HepG2 (cell line): Measurements from ENCODE around the gene ARAP1. TPM values are rescaled to one million over a fixed set of nuclear protein-coding genes. Genes with fewer than 3 reads are reported as not detected.

Source experiments
- ATAC-seq: fragments of 200-7000 bp; cut with Tn5 transposase; 3 replicates; pipeline ENCODE4 v1.9.1; 2020; ENCODE audit warnings: mild to moderate bottlenecking, moderate library complexity
- BruUV-seq: library from RNA; stranded (reverse); fragments of 400-500 nt; replicated peaks from 2 replicates; lab custom pipeline; 2021; lab: Mats Ljungman, UMichigan
- CTCF ChIA-PET: fragments of 300-600 bp; formaldehyde crosslinking; extraction: SDS; loops from one replicate; lab custom pipeline; 2021; ENCODE audit warnings: low total read pairs, inconsistent platforms, low intra/inter-chr PET ratio; lab: Yijun Ruan, JAX
- POLR2A ChIA-PET: fragments of 350-600 bp; sonication (Branson Sonifier 250); formaldehyde crosslinking; loops from one replicate; lab custom pipeline; 2020; ENCODE audit warnings: antibody characterized with exemption, inconsistent platforms; lab: Yijun Ruan, JAX
- DNase-seq: peaks from one replicate; pipeline ENCODE4 v3.0.0-alpha.2; 2015; ENCODE audit warnings: low spot score
- FAIRE-seq: peaks from 3 replicates; lab custom pipeline; 2011; peaks lifted over from hg19 to GRCh38; lab: Jason Lieb, UNC
- H2AFZ ChIP-seq: one replicate; pipeline ENCODE4 v1.6.1; 2011; ENCODE audit warnings: low read length, inconsistent platforms
- H3K27ac ChIP-seq: fragments of 300-600 bp; 3 replicates; pipeline ENCODE4 v1.8.0; 2011; ENCODE audit warnings: mixed run types, mild to moderate bottlenecking, mixed read lengths, low read length, inconsistent platforms; ENCODE audit not compliant: insufficient read depth; ENCODE audit errors: extremely low read length
- H3K27me3 ChIP-seq, 2 experiments: fragments of 200-600 bp in 1 of 2; 2 replicates in 1 of 2; 3 replicates in 1 of 2; pipeline versions ENCODE4 v1.6.0 to v1.8.0; 2011; ENCODE audit warnings: low read length in 2 of 2, mild to moderate bottlenecking in 2 of 2, moderate library complexity in 2 of 2, inconsistent platforms in 1 of 2; ENCODE audit not compliant: insufficient read depth in 2 of 2, control insufficient read depth in 1 of 2
- H3K36me3 ChIP-seq, 2 experiments: fragments of 200-600 bp in 1 of 2; replicated peaks in 1 of 2; 2 replicates in 1 of 2; 3 replicates in 1 of 2; pipeline versions ENCODE4 v1.5.1 to v1.8.0; 2011; ENCODE audit warnings: low read length in 2 of 2, inconsistent platforms in 1 of 2; ENCODE audit not compliant: insufficient read depth in 2 of 2, control insufficient read depth in 1 of 2
- H3K4me1 ChIP-seq: 2 replicates; pipeline ENCODE4 v1.5.1; 2012; ENCODE audit warnings: low read length, inconsistent platforms; ENCODE audit not compliant: insufficient read depth
- H3K4me2 ChIP-seq: 2 replicates; pipeline ENCODE4 v1.6.0; 2011; ENCODE audit warnings: low read depth, low read length, inconsistent platforms
- H3K4me3 ChIP-seq, 3 experiments: fragments of 200-600 bp in 1 of 3; sonication (generic), shearing (Covaris generic) in 1 of 3; replicated peaks in 1 of 3; 2 replicates each; pipeline ENCODE4 v1.5.1; 2011 to 2016; ENCODE audit warnings: low read length in 3 of 3, inconsistent platforms in 2 of 3, low read depth in 2 of 3, mild to moderate bottlenecking in 2 of 3, control low read depth in 1 of 3, mixed read lengths in 1 of 3; ENCODE audit not compliant: insufficient read depth in 1 of 3
- H3K79me2 ChIP-seq: one replicate; pipeline ENCODE4 v1.6.1; 2011; ENCODE audit warnings: low read length, inconsistent platforms; ENCODE audit not compliant: insufficient read depth
- H3K9ac ChIP-seq: 2 replicates; pipeline ENCODE4 v1.6.0; 2011; ENCODE audit warnings: mild to moderate bottlenecking, low read depth, low read length, inconsistent platforms; ENCODE audit not compliant: insufficient read depth
- H3K9me3 ChIP-seq: 2 replicates; pipeline ENCODE4 v1.5.1; 2012; ENCODE audit warnings: mild to moderate bottlenecking, low read length
- H4K20me1 ChIP-seq: 2 replicates; pipeline ENCODE4 v1.6.0; 2011; ENCODE audit warnings: inconsistent platforms, mild to moderate bottlenecking, low read length, moderate library complexity; ENCODE audit not compliant: insufficient read depth
- ERF ChIP-seq: IDR thresholded peaks from 2 replicates; pipeline ENCODE4 v1.6.1; 2018; ENCODE audit warnings: missing biosample characterization, missing genetic modification reagents
- HMGA1 ChIP-seq: sonication (generic); formaldehyde crosslinking; conservative IDR thresholded peaks from 2 replicates; pipeline ENCODE4 v1.4.0; 2020; ENCODE audit warnings: missing genetic modification reagents
- HNF4G ChIP-seq, 2 experiments: sonication (generic) in 1 of 2; formaldehyde crosslinking in 1 of 2; IDR thresholded peaks; 2 replicates each; pipeline versions ENCODE4 v1.4.0 to v1.6.1; 2011 to 2020; ENCODE audit warnings: borderline replicate concordance in 2 of 2, low read depth in 2 of 2, mild to moderate bottlenecking in 2 of 2, low read length in 1 of 2, missing genetic modification reagents in 1 of 2, moderate library complexity in 1 of 2
- PREB ChIP-seq: sonication (generic); formaldehyde crosslinking; IDR thresholded peaks from 2 replicates; pipeline ENCODE4 v1.4.0; 2020; ENCODE audit warnings: missing genetic modification reagents
- ZFP36L1 ChIP-seq: sonication (generic); formaldehyde crosslinking; IDR thresholded peaks from 2 replicates; pipeline ENCODE4 v1.8.0; 2022; ENCODE audit warnings: mild to moderate bottlenecking, missing genetic modification reagents, moderate library complexity
- ZNF224 ChIP-seq: sonication (generic); formaldehyde crosslinking; IDR thresholded peaks from 2 replicates; pipeline ENCODE4 v1.5.0; 2020; ENCODE audit warnings: mild to moderate bottlenecking, missing genetic modification reagents
- ZNF251 ChIP-seq: sonication (generic); formaldehyde crosslinking; IDR thresholded peaks from 2 replicates; pipeline ENCODE4 v1.9.0; 2021; ENCODE audit warnings: mild to moderate bottlenecking, missing genetic modification reagents
- ZNF414 ChIP-seq: sonication (generic); formaldehyde crosslinking; IDR thresholded peaks from 2 replicates; pipeline ENCODE4 v1.5.0; 2020; ENCODE audit warnings: missing genetic modification reagents
- ZNF841 ChIP-seq: sonication (generic); formaldehyde crosslinking; IDR thresholded peaks from 2 replicates; pipeline ENCODE4 v1.8.1; 2023; ENCODE audit warnings: missing genetic modification reagents, borderline replicate concordance
- WGBS: methylation state at CpG from one replicate; pipeline ENCODE4 v1.1.6; 2017; ENCODE audit warnings: low lambda C conversion rate; 5-methylcytosine and 5-hydroxymethylcytosine counted together
- in situ Hi-C: cut with HindIII; loops from 2 replicates; pipeline ENCODE4 v1.10.0; 2017; ENCODE audit warnings: low pct_unique_long_range_greater_than_20kb; ENCODE audit not compliant: extremely low pct_ligation_motif_present
- intact Hi-C: fragments of 100-400 bp; cut with micrococcal nuclease; formaldehyde crosslinking; loops from one replicate; pipeline ENCODE4 v1.10.0; 2022; ENCODE audit not compliant: unreplicated experiment
- polyA plus RNA-seq, 8 experiments: library from polyadenylated mRNA; depleted of rRNA in 3 of 8; stranded (reverse) in 7 of 8; unstranded in 1 of 8; fragments of >200 nt; fragmentation: Illumina TruSeq in 4 of 8; extraction: Trizol in 4 of 8; gene quantifications; 2 replicates each; pipeline versions ENCODE4 v1.2.1 to v1.2.3, GENCODE V29; 2011 to 2016; ENCODE audit warnings: low read depth in 4 of 8, missing spikeins in 1 of 8, mixed read lengths in 1 of 8; ENCODE audit not compliant: insufficient read depth in 1 of 8
- total RNA-seq, 5 experiments: library from RNA; depleted of rRNA; stranded (reverse); fragments of >200 nt; fragmentation: Illumina TruSeq; extraction: Trizol; gene quantifications; 2 replicates each; pipeline ENCODE4 v1.2.3, GENCODE V29; 2016; ENCODE audit warnings: low read depth in 1 of 5
- TF ChIP-seq, protein P1 (sequence below): sonication (generic); formaldehyde crosslinking; IDR thresholded peaks from 2 replicates; pipeline ENCODE4 v1.4.0; 2020; ENCODE audit warnings: missing genetic modification reagents

The ARAP1 gene
- total and polyA plus RNA-seq, 2 of the 13 experiments (the other 11 are each of a cell fraction or from before 2014, with no cell fraction given), result 43.2 to 55.5 TPM

GRCh38 chr11:72783144-72783905, 31.1 kb upstream of the ARAP1 start:
- peak overlapping the region; percentile 98 for H3K4me2 ChIP-seq
- TF ChIP-seq ERF (CRISPR knock-in tag), result no peak
- peak; percentile 22; the same call in 1 of the 2 replicates for TF ChIP-seq HNF4G (IDR thresholded peaks at IDR 0.05; ENCODE audit: borderline replicate concordance, low read depth, low read length)
- TF ChIP-seq HNF4G (CRISPR knock-in tag; IDR thresholded peaks at IDR 0.05; ENCODE audit: borderline replicate concordance, low read depth), result no peak
- TF ChIP-seq, all 625 proteins: peak for 1
- no peaks in the 10 kb centered on the region for H3K9me3 ChIP-seq
- H3K4me1 ChIP-seq, result peaks cover 90% of the 10 kb centered on the region
- no peaks in the 10 kb centered on the region; a peak in 1 of 5 replicates for H3K27me3 ChIP-seq
- peak overlapping the region; percentile 53; the same call in 1 of the 2 replicates for H3K9ac ChIP-seq
- ChIA-PET CTCF (interaction anchor here (2.4 kb wide), 1 partner anchor 10 kb away, joined by 6 read pairs; the partner anchor contains the start of gene STARD10), POLR2A (interaction anchor here (0.7 to 10.0 kb wide), 7 partner anchors 10 to 360 kb away, joined by 3 to 103 read pairs (median 7); partner anchors contain the start of genes ARAP1 and STARD10)
- peak; percentile 58 for FAIRE-seq
- H3K27ac ChIP-seq, result peak overlapping the region; percentile 79
- H3K36me3 ChIP-seq, result no peaks in the 10 kb centered on the region
- intact Hi-C loops (no loop called here), in situ Hi-C loops (no loop called here)
- WGBS, result 59% methylated on average over 2 of the region's 2 CpGs
- ATAC-seq, result no peak
- H4K20me1 ChIP-seq, result no peaks in the 10 kb centered on the region
- DNase-seq, result no peak
- peak overlapping the region in 2 of 3 experiments; percentile 55 to 81; a peak in 3 of 6 replicates for H3K4me3 ChIP-seq
- peaks cover 18% of the 10 kb centered on the region for H3K79me2 ChIP-seq
- no TSS peak for BruUV-seq
- H2AFZ ChIP-seq, result no peak overlapping the region

- Histone ChIP-seq H2AFZ (peak overlapping the region; percentile 60), H3K4me3 (peak overlapping the region; percentile 55 to 88 (median 81)), H4K20me1 (peaks cover 4% of the 10 kb centered on the region; the same call in 1 of the 2 replicates), H3K9me3 (no peaks in the 10 kb centered on the region), H3K79me2 (peaks cover 18% of the 10 kb centered on the region), H3K27me3 (no peaks in the 10 kb centered on the region; a peak in 1 of 5 replicates), H3K27ac (peak overlapping the region; percentile 79), H3K4me2 (peak overlapping the region; percentile 98), H3K9ac (peak overlapping the region; percentile 53), H3K36me3 (no peaks in the 10 kb centered on the region), H3K4me1 (peaks cover 90% of the 10 kb centered on the region)
- POLR2A ChIA-PET, result interaction anchor here (0.7 to 10.0 kb wide), 10 partner anchors 10 to 361 kb away, joined by 3 to 103 read pairs (median 6); partner anchors contain the start of genes ARAP1 and STARD10
- CTCF ChIA-PET, result interaction anchor here (0.8 to 2.4 kb wide), 2 partner anchors 11 to 57 kb away, joined by 3 to 6 read pairs; partner anchors contain the start of gene STARD10
- peak; percentile 92 for FAIRE-seq
- BruUV-seq, result no TSS peak
- 10% methylated on average over 4 of the region's 14 CpGs for WGBS
- intact Hi-C loops (no loop called here), in situ Hi-C loops (no loop called here)
- peak; percentile 48 for ATAC-seq
- peak; percentile 79 for DNase-seq
- TF ChIP-seq, protein P1, sequence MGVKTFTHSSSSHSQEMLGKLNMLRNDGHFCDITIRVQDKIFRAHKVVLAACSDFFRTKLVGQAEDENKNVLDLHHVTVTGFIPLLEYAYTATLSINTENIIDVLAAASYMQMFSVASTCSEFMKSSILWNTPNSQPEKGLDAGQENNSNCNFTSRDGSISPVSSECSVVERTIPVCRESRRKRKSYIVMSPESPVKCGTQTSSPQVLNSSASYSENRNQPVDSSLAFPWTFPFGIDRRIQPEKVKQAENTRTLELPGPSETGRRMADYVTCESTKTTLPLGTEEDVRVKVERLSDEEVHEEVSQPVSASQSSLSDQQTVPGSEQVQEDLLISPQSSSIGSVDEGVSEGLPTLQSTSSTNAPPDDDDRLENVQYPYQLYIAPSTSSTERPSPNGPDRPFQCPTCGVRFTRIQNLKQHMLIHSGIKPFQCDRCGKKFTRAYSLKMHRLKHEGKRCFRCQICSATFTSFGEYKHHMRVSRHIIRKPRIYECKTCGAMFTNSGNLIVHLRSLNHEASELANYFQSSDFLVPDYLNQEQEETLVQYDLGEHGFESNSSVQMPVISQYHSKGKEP (CRISPR knock-in tag), result no peak
- TF ChIP-seq ZFP36L1 (CRISPR knock-in tag) (no peak), PREB (CRISPR knock-in tag) (no peak), ZNF251 (no peak), HMGA1 (CRISPR knock-in tag) (no peak), ZNF414 (CRISPR knock-in tag) (no peak; the same call in 1 of the 2 replicates), ZNF841 (no peak), ZNF224 (CRISPR knock-in tag) (no peak)
These were observed 30.1 kb upstream of the ARAP1 start for GRCh38 chr11:72782081-72782920.
